ENCODE data around the gene AFP. TPM values are rescaled to one million over a fixed set of nuclear protein-coding genes. Genes with fewer than 3 reads are reported as not detected.

The AFP gene
- total RNA-seq, 1 experiment from 2014 or later = not detected

- Histone ChIP-seq H3K27me3 (replicated peaks; ENCODE audit: insufficient read depth, low read depth, low read length, poor library complexity) (no peaks in the 10 kb centered on the region), H3K4me3 (ENCODE audit: low read depth, low read length, poor library complexity, severe bottlenecking) (no peak overlapping the region), H3K4me1 (ENCODE audit: insufficient read depth, low read length, poor library complexity, severe bottlenecking) (no peaks in the 10 kb centered on the region), H3K36me3 (ENCODE audit: insufficient read depth, low read length, poor library complexity, severe bottlenecking) (no peaks in the 10 kb centered on the region), H3K27ac (ENCODE audit: low read depth, low read length, poor library complexity, severe bottlenecking) (no peak overlapping the region), H3K9me3 (ENCODE audit: low read depth, low read length, poor library complexity, severe bottlenecking) (no peaks in the 10 kb centered on the region)
- ChIA-PET CTCF (no interaction called here), POLR2A (ENCODE audit: low non-redundant PET) (no interaction called here)
- no TSS peak for BruUV-seq (replicated peaks)
- intact Hi-C loops (cut with micrococcal nuclease; ENCODE audit: unreplicated experiment) = no loop called here
- no peak for TF ChIP-seq EZH2 (IDR thresholded peaks at IDR 0.05; ENCODE audit: borderline replicate concordance, low read depth, low read length, poor library complexity, severe bottlenecking)
- TF ChIP-seq, protein P1, sequence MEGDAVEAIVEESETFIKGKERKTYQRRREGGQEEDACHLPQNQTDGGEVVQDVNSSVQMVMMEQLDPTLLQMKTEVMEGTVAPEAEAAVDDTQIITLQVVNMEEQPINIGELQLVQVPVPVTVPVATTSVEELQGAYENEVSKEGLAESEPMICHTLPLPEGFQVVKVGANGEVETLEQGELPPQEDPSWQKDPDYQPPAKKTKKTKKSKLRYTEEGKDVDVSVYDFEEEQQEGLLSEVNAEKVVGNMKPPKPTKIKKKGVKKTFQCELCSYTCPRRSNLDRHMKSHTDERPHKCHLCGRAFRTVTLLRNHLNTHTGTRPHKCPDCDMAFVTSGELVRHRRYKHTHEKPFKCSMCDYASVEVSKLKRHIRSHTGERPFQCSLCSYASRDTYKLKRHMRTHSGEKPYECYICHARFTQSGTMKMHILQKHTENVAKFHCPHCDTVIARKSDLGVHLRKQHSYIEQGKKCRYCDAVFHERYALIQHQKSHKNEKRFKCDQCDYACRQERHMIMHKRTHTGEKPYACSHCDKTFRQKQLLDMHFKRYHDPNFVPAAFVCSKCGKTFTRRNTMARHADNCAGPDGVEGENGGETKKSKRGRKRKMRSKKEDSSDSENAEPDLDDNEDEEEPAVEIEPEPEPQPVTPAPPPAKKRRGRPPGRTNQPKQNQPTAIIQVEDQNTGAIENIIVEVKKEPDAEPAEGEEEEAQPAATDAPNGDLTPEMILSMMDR (conservative IDR thresholded peaks at IDR 0.05; ENCODE audit: low read depth, low read length) = no peak
- no peak for DNase-seq (ENCODE audit: low spot score)
Measured at GRCh38 chr4:73421708-73422457, 14.1 kb upstream of the AFP start.

- intact Hi-C loops (cut with micrococcal nuclease; ENCODE audit: unreplicated experiment) = no loop called here
- CTCF ChIA-PET = no interaction called here
- no TSS peak for BruUV-seq (replicated peaks)
- Histone ChIP-seq H3K36me3 (ENCODE audit: insufficient read depth, low read length, poor library complexity, severe bottlenecking) (no peaks in the 10 kb centered on the region), H3K4me3 (ENCODE audit: low read depth, low read length, poor library complexity, severe bottlenecking) (no peak overlapping the region), H3K9me3 (ENCODE audit: low read depth, low read length, poor library complexity, severe bottlenecking) (no peaks in the 10 kb centered on the region), H3K27me3 (replicated peaks; ENCODE audit: insufficient read depth, low read depth, low read length, poor library complexity) (no peaks in the 10 kb centered on the region), H3K4me1 (ENCODE audit: insufficient read depth, low read length, poor library complexity, severe bottlenecking) (no peaks in the 10 kb centered on the region), H3K27ac (ENCODE audit: low read depth, low read length, poor library complexity, severe bottlenecking) (no peak overlapping the region)
- TF ChIP-seq, protein P1 (conservative IDR thresholded peaks at IDR 0.05; ENCODE audit: low read depth, low read length) = no peak
- no peak for TF ChIP-seq EZH2 (IDR thresholded peaks at IDR 0.05; ENCODE audit: borderline replicate concordance, low read depth, low read length, poor library complexity, severe bottlenecking)
- POLR2A ChIA-PET (ENCODE audit: low non-redundant PET) = no interaction called here
- DNase-seq (ENCODE audit: low spot score) = no peak
Measured at GRCh38 chr4:73422458-73422752, 13.6 kb upstream of the AFP start.

- no peaks in the 10 kb centered on the region for H3K36me3 ChIP-seq (ENCODE audit: insufficient read depth, low read length, poor library complexity, severe bottlenecking)
Measured at GRCh38 chr4:73423184-73423583, 12.8 kb upstream of the AFP start.

More at GRCh38 chr4:73423184-73423583, 12.8 kb upstream of the AFP start:
- BruUV-seq (replicated peaks) = no TSS peak
- ChIA-PET POLR2A (ENCODE audit: low non-redundant PET) (no interaction called here), CTCF (no interaction called here)
- no peaks in the 10 kb centered on the region for H3K9me3 ChIP-seq (ENCODE audit: low read depth, low read length, poor library complexity, severe bottlenecking)
- no peaks in the 10 kb centered on the region for H3K27me3 ChIP-seq (replicated peaks; ENCODE audit: insufficient read depth, low read depth, low read length, poor library complexity)
- H3K4me3 ChIP-seq (ENCODE audit: low read depth, low read length, poor library complexity, severe bottlenecking) = no peak overlapping the region
- no peaks in the 10 kb centered on the region for H3K4me1 ChIP-seq (ENCODE audit: insufficient read depth, low read length, poor library complexity, severe bottlenecking)
- no peak for TF ChIP-seq EZH2 (IDR thresholded peaks at IDR 0.05; ENCODE audit: borderline replicate concordance, low read depth, low read length, poor library complexity, severe bottlenecking)
- TF ChIP-seq, protein P1 (conservative IDR thresholded peaks at IDR 0.05; ENCODE audit: low read depth, low read length) = no peak
- intact Hi-C loops (cut with micrococcal nuclease; ENCODE audit: unreplicated experiment) = no loop called here
- DNase-seq (ENCODE audit: low spot score) = no peak
- no peak overlapping the region for H3K27ac ChIP-seq (ENCODE audit: low read depth, low read length, poor library complexity, severe bottlenecking)

Data from A673 (cell line).